HG03060 (cell line): ENCODE results near the gene GNB1L.

Source experiments
- ATAC-seq: cut with Tn5 transposase; IDR thresholded peaks from one replicate; pipeline ENCODE4 v1.9.1; 2021; ENCODE audit warnings: low read depth, moderate number of reproducible peaks; ENCODE audit not compliant: unreplicated experiment

Gene GNB1L

DNA sequence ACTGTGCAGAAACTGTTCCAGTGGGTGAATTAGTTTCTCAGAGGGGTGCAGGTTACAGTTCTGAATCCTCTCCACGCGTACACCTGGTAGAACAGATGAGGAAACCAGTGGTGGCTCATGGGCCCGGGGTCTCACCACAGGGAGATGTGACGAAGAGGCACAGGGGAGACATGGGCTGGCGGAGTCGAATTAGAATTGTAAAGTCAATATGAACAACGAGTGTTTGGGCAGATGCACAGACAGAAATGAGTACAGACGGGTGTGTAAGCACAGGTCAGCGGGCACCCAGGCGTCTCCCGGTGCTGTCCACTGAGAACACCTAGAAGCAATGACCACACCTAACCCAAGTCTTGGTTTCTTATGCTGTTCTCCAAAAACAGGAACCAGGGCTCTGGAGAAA, 41.8 kb downstream of the GNB1L start:
- ATAC-seq: no peak

GRCh38 chr22:19811811-19812771, 42.6 kb downstream of the GNB1L start:
- ATAC-seq: no peak

DNA sequence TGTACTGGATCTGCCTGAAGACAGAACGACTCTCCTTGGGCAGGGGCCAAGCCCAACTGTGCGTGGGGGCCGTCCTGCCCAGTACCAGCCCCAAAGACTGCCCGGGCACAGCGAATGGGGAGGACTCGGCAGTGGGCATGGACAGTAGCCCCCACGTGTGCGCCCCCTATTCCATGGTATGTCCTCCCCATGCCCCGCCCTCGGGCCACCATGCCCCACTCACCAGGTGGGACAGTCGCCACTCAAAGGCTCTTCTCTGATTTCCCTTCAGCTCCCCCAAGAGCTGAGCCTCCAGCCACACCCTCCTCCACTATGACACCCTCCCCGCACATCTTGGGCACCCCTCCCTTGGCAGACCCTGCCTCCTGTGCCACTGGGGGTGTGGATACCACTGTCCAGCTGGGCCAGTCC, 43.5 kb downstream of the GNB1L start:
- no peak for ATAC-seq

DNA sequence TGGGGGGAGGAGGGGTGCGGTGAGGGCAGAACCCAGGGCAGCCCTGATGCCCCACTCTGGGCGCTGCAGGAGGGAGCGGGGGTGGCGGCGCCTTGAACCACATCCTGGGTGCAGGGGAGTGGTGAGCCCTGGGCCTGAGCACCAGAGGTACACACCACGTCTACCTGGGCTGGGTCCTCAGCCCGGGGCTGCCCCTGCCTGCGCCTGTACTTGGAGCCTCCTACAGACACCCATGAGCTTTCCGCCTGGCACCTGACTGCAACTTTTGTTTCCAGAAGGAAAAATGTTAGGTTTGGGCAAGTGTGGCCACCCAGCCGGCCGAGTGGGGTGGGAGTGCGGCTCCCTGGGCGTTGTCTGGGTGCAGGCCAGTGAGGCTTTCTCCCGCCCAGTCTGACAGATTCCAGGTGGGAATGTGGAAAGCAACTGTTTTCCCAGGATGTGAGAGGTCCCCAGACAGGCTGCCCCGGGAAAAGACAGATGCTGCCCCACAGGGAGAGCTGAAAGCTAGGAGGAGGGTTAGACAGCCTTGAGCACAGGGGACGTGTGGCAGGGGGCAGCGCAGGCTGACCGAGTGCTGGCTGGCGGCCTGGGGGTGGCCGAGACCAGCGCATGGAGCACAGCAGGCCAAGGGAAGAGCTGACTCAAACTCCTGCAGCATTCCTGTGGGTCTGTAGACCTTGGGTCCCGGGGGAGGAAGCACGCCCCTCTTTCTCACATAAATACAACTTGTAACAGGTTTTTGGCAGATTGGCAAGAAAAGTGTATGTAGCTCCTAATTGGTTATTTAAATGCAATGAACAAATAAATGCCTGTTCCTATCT, 44.1 kb downstream of the GNB1L start:
- no peak for ATAC-seq

GRCh38 chr22:19809741-19810140, 44.9 kb downstream of the GNB1L start:
- no peak for ATAC-seq

- ATAC-seq: no peak
These were observed 45.7 kb downstream of the GNB1L start for GRCh38 chr22:19808873-19809478.

- no peak for ATAC-seq
These were observed 46.5 kb downstream of the GNB1L start for GRCh38 chr22:19807914-19808872.

DNA sequence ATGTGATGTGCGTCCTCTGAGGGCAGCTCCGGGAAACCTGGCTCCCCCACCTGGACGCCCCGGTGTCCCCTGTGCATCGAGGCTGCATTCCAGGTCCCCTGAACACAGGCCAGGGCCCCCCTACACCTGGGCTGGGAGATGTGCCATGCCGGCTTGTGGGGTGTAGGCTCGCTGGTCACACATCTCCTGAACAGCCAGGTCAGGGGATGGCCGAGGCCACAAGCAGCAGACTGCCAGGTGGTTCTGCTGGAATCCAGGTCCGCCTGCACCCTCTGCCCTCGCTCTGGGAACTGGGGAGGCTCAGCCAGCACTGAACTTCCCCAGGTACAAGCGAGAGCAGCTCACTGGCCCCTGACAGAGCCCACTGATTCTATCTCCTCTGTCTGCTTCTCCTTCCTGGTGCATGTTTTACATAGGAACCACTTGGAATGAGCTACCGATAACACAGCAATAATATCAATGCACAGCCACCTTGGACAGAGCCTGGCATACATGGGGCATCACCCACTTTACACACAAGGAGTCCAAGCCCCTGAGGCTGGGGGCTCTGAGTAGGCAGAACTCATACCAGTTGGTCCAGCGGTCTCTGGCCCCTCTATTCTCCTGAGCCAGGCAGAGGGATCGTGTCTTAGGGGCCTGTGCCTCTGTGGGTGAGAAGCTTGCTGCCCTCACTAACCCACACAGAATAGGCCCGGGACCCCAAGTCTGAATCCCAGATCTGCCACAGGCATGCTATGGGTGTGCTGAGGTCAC, 47.3 kb downstream of the GNB1L start:
- no peak for ATAC-seq

GRCh38 chr22:19806213-19807160, 48.2 kb downstream of the GNB1L start:
- ATAC-seq: no peak

GRCh38 chr22:19805821-19806212, 48.9 kb downstream of the GNB1L start:
- no peak for ATAC-seq

GRCh38 chr22:19803736-19804267, 50.9 kb downstream of the GNB1L start:
- no peak for ATAC-seq

DNA sequence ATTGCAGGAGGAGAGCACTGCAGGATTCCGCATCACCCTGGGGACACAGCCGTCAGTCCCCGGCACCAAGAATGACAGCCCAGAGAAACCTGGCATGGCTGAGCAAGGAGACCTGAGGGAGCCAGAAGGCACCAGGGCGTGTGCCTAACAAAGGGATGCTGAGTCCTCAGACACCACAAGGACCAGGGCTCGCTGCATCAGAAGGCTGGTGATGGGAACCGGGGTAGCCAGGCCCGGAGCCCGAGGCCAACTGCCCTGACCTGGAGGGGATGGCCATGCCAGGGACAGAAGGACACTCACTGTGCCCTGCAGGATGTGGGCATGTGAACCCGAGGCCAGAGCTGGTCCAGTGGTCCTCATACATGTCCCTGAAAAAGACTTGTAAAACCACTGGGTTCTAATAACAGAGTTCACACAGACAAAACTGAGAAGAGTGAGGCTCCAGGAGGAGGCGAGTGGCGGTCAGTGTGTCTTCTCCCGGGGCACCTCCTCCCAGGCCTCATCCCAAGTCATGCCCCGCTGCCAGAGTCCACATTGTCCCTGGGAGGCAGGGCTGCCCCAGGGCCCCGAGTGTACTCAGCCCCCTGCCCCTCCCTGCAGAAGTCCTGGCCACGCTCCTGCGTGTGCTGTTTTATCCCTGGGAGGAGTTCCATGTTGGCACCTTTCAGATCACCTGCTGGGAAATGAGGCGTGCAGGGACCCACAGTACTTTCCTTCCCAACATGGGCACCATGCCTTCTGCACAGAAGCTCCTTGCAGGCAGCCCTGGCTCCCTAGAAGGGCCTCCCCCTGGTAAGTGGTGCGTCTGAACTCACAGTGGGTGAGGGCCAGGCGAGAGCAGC, 51.6 kb downstream of the GNB1L start:
- ATAC-seq: no peak

DNA sequence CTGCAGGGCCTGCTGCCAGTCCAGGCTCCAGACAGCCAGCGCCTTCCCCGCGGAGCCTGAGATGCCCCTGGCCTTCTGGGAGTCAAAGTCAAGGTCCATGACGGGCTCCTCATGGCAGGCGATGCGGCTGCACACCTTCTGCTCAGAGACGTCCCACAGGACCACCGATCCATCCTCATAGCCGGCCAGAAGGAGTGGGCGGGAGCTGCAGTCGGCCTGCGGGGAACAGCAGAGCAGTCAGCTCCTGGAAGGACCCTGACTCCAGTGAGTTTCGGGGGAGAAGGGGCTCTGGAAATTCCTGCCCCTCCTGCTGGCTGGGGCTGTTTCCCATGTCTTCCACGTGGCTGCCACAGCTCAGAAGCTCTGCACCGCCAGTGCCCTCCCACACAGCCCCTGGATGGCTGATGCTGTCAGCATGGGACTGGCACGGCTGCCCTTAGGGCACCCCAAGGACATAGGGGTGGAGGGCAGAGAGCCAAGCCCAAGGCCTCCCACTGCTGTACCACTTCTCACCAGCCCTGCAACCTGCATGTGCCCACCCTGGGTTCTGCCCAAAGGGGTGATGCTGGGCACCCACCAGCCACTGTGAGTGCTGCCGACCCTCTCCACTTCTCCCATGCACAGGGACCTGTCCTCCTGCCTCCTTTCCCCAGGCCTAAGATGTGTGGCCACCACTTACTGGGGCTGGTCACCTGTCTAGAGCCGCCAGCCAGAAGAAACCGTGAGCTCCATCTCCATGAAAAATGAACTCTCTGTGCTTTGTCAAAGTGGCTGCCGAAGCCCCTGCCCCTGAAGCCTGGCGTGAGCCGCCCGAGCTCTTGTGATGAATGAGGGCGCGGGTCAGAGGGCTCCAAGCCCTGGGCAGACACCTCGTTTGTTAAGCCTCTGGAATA, 52.4 kb downstream of the GNB1L start:
- ATAC-seq: no peak

- no peak for ATAC-seq
These were observed 53.2 kb downstream of the GNB1L start for GRCh38 chr22:19801340-19802000.

GRCh38 chr22:19800761-19801244, 53.9 kb downstream of the GNB1L start:
- ATAC-seq: no peak
